Measurements from ENCODE around the gene POLA1.
"Not testable (repeated sequence)": the region's sequence is repeated elsewhere in the genome, so short reads cannot be mapped to it uniquely, and the experiment has no call there.

Gene POLA1

GRCh38 chrX:24693453-24694202 is at the start of gene POLA1:
TSS of gene POLA1 (plus strand) at chrX:24693918. CDS start at chrX:24693962, 44 bp downstream.
- peak; percentile 91 for DNase-seq

- DNase-seq, result no peak
Measured at GRCh38 chrX:24646006-24646405, 47.7 kb upstream of the POLA1 start.

- DNase-seq, result no peak
Measured at GRCh38 chrX:24646745-24647182, 47.0 kb upstream of the POLA1 start.

GRCh38 chrX:24647257-24648058 is 46.3 kb upstream of the POLA1 start, which contains the start of gene PCYT1B:
TSS of gene PCYT1B (minus strand) at chrX:24647347. CDS start at chrX:24647105, 242 bp downstream.
- peak; percentile 58 for DNase-seq

GRCh38 chrX:24648495-24648894 is 45.2 kb upstream of the POLA1 start:
- DNase-seq, result no peak

GRCh38 chrX:24651783-24652182 is 41.9 kb upstream of the POLA1 start:
- no peak for DNase-seq

GRCh38 chrX:24655679-24656078 is 38.0 kb upstream of the POLA1 start:
- DNase-seq, result not testable (repeated sequence)

- DNase-seq, result no peak
Measured at GRCh38 chrX:24657671-24658386, 35.9 kb upstream of the POLA1 start.

- DNase-seq, result no peak
Measured at GRCh38 chrX:24658421-24658820, 35.3 kb upstream of the POLA1 start.

GRCh38 chrX:24659106-24659505 is 34.6 kb upstream of the POLA1 start:
- no peak for DNase-seq

GRCh38 chrX:24659646-24660045 is 34.1 kb upstream of the POLA1 start:
- no peak for DNase-seq

- DNase-seq, result no peak
Measured at GRCh38 chrX:24661292-24661691, 32.4 kb upstream of the POLA1 start.

- no peak for DNase-seq
Measured at GRCh38 chrX:24662352-24662751, 31.4 kb upstream of the POLA1 start.

- DNase-seq, result peak; percentile 65
Measured at GRCh38 chrX:24668111-24668510, 25.6 kb upstream of the POLA1 start.

- no peak for DNase-seq
Measured at GRCh38 chrX:24672701-24673190, 21.0 kb upstream of the POLA1 start.

- no peak for DNase-seq
Measured at GRCh38 chrX:24673424-24673823, 20.3 kb upstream of the POLA1 start.

- DNase-seq, result no peak
Measured at GRCh38 chrX:24676403-24677024, 17.2 kb upstream of the POLA1 start.

- no peak for DNase-seq
Measured at GRCh38 chrX:24682739-24683432, 10.8 kb upstream of the POLA1 start.

- no peak for DNase-seq
Measured at GRCh38 chrX:24684048-24684447, 9.7 kb upstream of the POLA1 start.

GRCh38 chrX:24692305-24692704 is 1.4 kb upstream of the POLA1 start:
- DNase-seq, result no peak

GRCh38 chrX:24694825-24695224 is 1.1 kb downstream of the POLA1 start:
- no peak for DNase-seq

- no peak for DNase-seq
Measured at GRCh38 chrX:24696294-24696693, 2.6 kb downstream of the POLA1 start.
